A549 treated with Hydrocortisone at 1 μM for 4 hours (cell line): ENCODE measurements around the gene DDX49. TPM values are rescaled to one million over a fixed set of nuclear protein-coding genes. Genes with fewer than 3 reads are reported as not detected.

Experiments used
- total RNA-seq: library from RNA; stranded (reverse); fragments of 200-300 nt; extraction: Qiagen RNA extraction; gene quantifications from 5 replicates; pipeline ENCODE4 v1.2.3, GENCODE V29; 2022

The DDX49 gene
- total RNA-seq = 29.4 to 46.0 TPM (median 43.4 TPM) in 5 replicates

GRCh38 chr19:18919086-18919899 lies at the start of gene DDX49, which contains the start of gene COPE:
Gene DDX49 (plus strand): TSS chr19:18919715. CDS start chr19:18919742, 27 bp downstream.
Gene COPE (minus strand): TSS chr19:18919387. CDS start chr19:18919348, 39 bp downstream.

GRCh38 chr19:18895824-18896341 lies 23.6 kb upstream of the DDX49 start, which contains the start of gene CERS1:
Gene CERS1 (minus strand): TSS chr19:18896158. CDS start chr19:18896072, 86 bp downstream.

GRCh38 chr19:18940769-18941627 lies 21.5 kb downstream of the DDX49 start, which contains the start of gene HOMER3:
Gene HOMER3 (minus strand): TSS chr19:18941217. CDS start chr19:18938982, 2,235 bp downstream.

Other genes with a start within 250 kb of the DDX49 start
- 3.2 to 4.6 TPM (median 3.7 TPM) in 5 replicates for gene CRTC1, start 236.0 kb upstream of the DDX49 start, total RNA-seq
- gene COMP, start 128.4 kb upstream of the DDX49 start, total RNA-seq = 0.09 to 0.27 TPM (median 0.21 TPM) in 5 replicates
- 38.3 to 42.6 TPM (median 41.3 TPM) in 5 replicates for gene UPF1, start 87.8 kb upstream of the DDX49 start, total RNA-seq
- 3.4 to 5.6 TPM (median 5.0 TPM) in 5 replicates for gene CERS1, start 23.6 kb upstream of the DDX49 start, total RNA-seq
- 117 to 166 TPM (median 159 TPM) in 5 replicates for gene COPE, start 328 bp upstream of the DDX49 start, total RNA-seq
- 26.1 to 30.2 TPM (median 28.9 TPM) in 5 replicates for gene HOMER3, start 21.5 kb downstream of the DDX49 start, total RNA-seq
- 24.3 to 32.2 TPM (median 29.2 TPM) in 5 replicates for gene SUGP2, start 113.8 kb downstream of the DDX49 start, total RNA-seq
- gene ARMC6, start 113.9 kb downstream of the DDX49 start, total RNA-seq = 25.5 to 29.5 TPM (median 28.3 TPM) in 5 replicates
- gene SLC25A42, start 144.3 kb downstream of the DDX49 start, total RNA-seq = 0.30 to 1.0 TPM (median 0.69 TPM) in 5 replicates
- gene TMEM161A, start 218.8 kb downstream of the DDX49 start, total RNA-seq = 20.7 to 24.5 TPM (median 24.3 TPM) in 5 replicates